ENCODE measurements around the gene PCDHGB4.

DNA sequence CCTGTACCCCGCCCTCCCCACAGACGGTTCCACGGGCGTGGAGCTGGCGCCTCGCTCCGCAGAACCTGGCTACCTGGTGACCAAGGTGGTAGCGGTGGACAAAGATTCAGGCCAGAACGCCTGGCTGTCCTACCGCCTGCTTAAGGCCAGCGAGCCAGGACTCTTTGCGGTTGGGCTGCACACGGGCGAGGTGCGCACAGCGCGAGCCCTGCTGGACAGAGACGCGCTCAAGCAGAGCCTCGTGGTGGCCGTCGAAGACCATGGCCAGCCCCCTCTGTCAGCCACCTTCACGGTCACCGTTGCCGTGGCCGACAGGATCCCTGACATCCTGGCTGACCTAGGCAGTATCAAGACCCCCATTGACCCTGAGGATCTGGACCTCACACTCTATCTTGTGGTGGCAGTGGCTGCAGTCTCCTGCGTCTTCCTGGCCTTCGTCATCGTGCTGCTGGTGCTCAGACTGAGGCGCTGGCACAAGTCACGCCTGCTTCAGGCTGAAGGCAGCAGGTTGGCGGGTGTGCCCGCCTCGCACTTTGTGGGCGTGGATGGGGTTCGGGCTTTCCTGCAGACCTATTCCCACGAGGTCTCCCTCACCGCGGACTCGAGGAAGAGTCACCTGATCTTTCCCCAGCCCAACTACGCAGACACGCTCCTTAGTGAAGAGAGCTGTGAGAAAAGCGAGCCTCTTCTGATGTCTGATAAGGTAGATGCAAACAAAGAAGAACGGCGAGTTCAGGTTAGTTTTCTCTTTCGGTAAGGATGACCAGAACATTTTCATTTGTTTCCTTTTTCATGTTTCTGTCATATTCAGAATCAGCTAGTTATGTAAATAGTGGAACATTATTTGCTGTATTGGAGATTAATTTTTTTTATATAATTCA is 21.2 kb upstream of the PCDHGB4 start:
- TF ChIP-seq, protein P1, sequence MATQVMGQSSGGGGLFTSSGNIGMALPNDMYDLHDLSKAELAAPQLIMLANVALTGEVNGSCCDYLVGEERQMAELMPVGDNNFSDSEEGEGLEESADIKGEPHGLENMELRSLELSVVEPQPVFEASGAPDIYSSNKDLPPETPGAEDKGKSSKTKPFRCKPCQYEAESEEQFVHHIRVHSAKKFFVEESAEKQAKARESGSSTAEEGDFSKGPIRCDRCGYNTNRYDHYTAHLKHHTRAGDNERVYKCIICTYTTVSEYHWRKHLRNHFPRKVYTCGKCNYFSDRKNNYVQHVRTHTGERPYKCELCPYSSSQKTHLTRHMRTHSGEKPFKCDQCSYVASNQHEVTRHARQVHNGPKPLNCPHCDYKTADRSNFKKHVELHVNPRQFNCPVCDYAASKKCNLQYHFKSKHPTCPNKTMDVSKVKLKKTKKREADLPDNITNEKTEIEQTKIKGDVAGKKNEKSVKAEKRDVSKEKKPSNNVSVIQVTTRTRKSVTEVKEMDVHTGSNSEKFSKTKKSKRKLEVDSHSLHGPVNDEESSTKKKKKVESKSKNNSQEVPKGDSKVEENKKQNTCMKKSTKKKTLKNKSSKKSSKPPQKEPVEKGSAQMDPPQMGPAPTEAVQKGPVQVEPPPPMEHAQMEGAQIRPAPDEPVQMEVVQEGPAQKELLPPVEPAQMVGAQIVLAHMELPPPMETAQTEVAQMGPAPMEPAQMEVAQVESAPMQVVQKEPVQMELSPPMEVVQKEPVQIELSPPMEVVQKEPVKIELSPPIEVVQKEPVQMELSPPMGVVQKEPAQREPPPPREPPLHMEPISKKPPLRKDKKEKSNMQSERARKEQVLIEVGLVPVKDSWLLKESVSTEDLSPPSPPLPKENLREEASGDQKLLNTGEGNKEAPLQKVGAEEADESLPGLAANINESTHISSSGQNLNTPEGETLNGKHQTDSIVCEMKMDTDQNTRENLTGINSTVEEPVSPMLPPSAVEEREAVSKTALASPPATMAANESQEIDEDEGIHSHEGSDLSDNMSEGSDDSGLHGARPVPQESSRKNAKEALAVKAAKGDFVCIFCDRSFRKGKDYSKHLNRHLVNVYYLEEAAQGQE (IDR thresholded peaks at IDR 0.05; ENCODE audit: low read depth) = no peak
- TF ChIP-seq EP300 (IDR thresholded peaks at IDR 0.05; ENCODE audit: borderline replicate concordance) = no peak
- TF ChIP-seq, protein P2, sequence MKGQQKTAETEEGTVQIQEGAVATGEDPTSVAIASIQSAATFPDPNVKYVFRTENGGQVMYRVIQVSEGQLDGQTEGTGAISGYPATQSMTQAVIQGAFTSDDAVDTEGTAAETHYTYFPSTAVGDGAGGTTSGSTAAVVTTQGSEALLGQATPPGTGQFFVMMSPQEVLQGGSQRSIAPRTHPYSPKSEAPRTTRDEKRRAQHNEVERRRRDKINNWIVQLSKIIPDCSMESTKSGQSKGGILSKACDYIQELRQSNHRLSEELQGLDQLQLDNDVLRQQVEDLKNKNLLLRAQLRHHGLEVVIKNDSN (IDR thresholded peaks at IDR 0.05) = no peak
- TF ChIP-seq FOXM1 (IDR thresholded peaks at IDR 0.05; ENCODE audit: borderline replicate concordance, low read depth) = no peak
- TF ChIP-seq CREB1 (IDR thresholded peaks at IDR 0.05; ENCODE audit: low read depth) = no peak
- no peak for TF ChIP-seq NFIC (IDR thresholded peaks at IDR 0.05)

Measured in Ishikawa (cell line).